GM23338 (cell line): ENCODE results near the gene TBC1D7. TPM values are rescaled to one million over a fixed set of nuclear protein-coding genes. Genes with fewer than 3 reads are reported as not detected.

Experiments
- ATAC-seq: fragments of 200-7000 bp; cut with Tn5 transposase; 3 replicates; pipeline ENCODE4 v1.9.1; 2020
- DNase-seq: peaks from one replicate; pipeline ENCODE4 v3.0.0-alpha.2; 2015; ENCODE audit warnings: low spot score
- H2AFZ ChIP-seq: fragments of 200-600 bp; sonication (generic); 2 replicates; pipeline ENCODE4 v1.8.0; 2016; ENCODE audit warnings: antibody characterized with exemption, mild to moderate bottlenecking, moderate library complexity
- H3F3A ChIP-seq: fragments of 200-600 bp; sonication (generic); replicated peaks from 2 replicates; pipeline ENCODE4 v1.8.0; 2017; ENCODE audit warnings: antibody characterized with exemption, mixed run types, low read depth
- H3K27ac ChIP-seq: fragments of 200-600 bp; sonication (generic); 2 replicates; pipeline ENCODE4 v1.6.1; 2016; ENCODE audit warnings: low read depth
- H3K27me3 ChIP-seq: fragments of 200-600 bp; sonication (generic); 2 replicates; pipeline ENCODE4 v1.8.0; 2016; ENCODE audit warnings: mild to moderate bottlenecking, mixed run types, moderate library complexity; ENCODE audit not compliant: insufficient read depth
- H3K36me3 ChIP-seq: fragments of 200-600 bp; sonication (generic); 2 replicates; pipeline ENCODE4 v1.8.0; 2016; ENCODE audit warnings: mild to moderate bottlenecking; ENCODE audit not compliant: insufficient read depth
- H3K4me1 ChIP-seq: fragments of 200-600 bp; sonication (generic); 2 replicates; pipeline ENCODE4 v1.8.0; 2016; ENCODE audit warnings: mild to moderate bottlenecking, moderate library complexity; ENCODE audit not compliant: insufficient read depth
- H3K4me2 ChIP-seq: fragments of 200-600 bp; sonication (generic); 2 replicates; pipeline ENCODE4 v1.7.1; 2017; ENCODE audit warnings: mixed run types
- H3K4me3 ChIP-seq: fragments of 200-600 bp; sonication (generic); 2 replicates; pipeline ENCODE4 v1.6.1; 2016; ENCODE audit warnings: mixed run types
- H3K79me2 ChIP-seq: fragments of 200-600 bp; sonication (generic); replicated peaks from 2 replicates; pipeline ENCODE4 v1.8.0; 2017; ENCODE audit warnings: mild to moderate bottlenecking; ENCODE audit not compliant: insufficient read depth
- H3K9me2 ChIP-seq: fragments of 200-600 bp; sonication (generic); 2 replicates; pipeline ENCODE4 v1.8.0; 2017; ENCODE audit not compliant: insufficient read depth
- H4K20me1 ChIP-seq: fragments of 200-600 bp; sonication (generic); replicated peaks from 2 replicates; pipeline ENCODE4 v1.8.0; 2017; ENCODE audit warnings: mild to moderate bottlenecking; ENCODE audit not compliant: insufficient read depth
- H3K27ac Mint-ChIP-seq: 2 replicates; pipeline ENCODE4 v1.8.0; 2020; ENCODE audit warnings: inconsistent platforms, mild to moderate bottlenecking, moderate library complexity, mixed read lengths
- H3K27me3 Mint-ChIP-seq: 3 replicates; pipeline ENCODE4 v1.8.0; 2022; ENCODE audit warnings: low read depth, mild to moderate bottlenecking, moderate library complexity, mixed read lengths, inconsistent platforms; ENCODE audit not compliant: insufficient read depth, poor library complexity
- H3K36me3 Mint-ChIP-seq: 3 replicates; pipeline ENCODE4 v1.8.0; 2021; ENCODE audit warnings: low read depth, mild to moderate bottlenecking, inconsistent platforms, moderate library complexity, mixed read lengths
- H3K4me1 Mint-ChIP-seq: 3 replicates; pipeline ENCODE4 v1.8.0; 2020; ENCODE audit warnings: mild to moderate bottlenecking, inconsistent platforms, mixed read lengths
- H3K4me3 Mint-ChIP-seq: 3 replicates; pipeline ENCODE4 v1.8.0; 2021; ENCODE audit warnings: moderate library complexity, mild to moderate bottlenecking, inconsistent platforms, mixed read lengths
- H3K9me3 Mint-ChIP-seq: 3 replicates; pipeline ENCODE4 v1.8.0; 2020; ENCODE audit warnings: moderate library complexity, mild to moderate bottlenecking, inconsistent platforms, mixed read lengths
- CREB1 ChIP-seq: fragments of 250-450 bp; sonication (Bioruptor Pico); IDR thresholded peaks from 2 replicates; pipeline ENCODE4 v1.5.0; 2020; ENCODE audit warnings: low read depth, mild to moderate bottlenecking, moderate library complexity
- CTCF ChIP-seq, 2 experiments: fragments of 200-600 bp in 1 of 2; sonication (generic) in 1 of 2; conservative IDR thresholded peaks; 2 replicates each; pipeline versions ENCODE4 v1.5.1 to v1.6.1; 2016 to 2017; ENCODE audit warnings: antibody characterized with exemption in 2 of 2, low read depth in 2 of 2, mild to moderate bottlenecking in 2 of 2, moderate library complexity in 1 of 2
- EZH2 ChIP-seq: fragments of 200-600 bp; sonication (generic); IDR thresholded peaks from one replicate; pipeline ENCODE4 v1.8.0; 2017; ENCODE audit warnings: antibody characterized with exemption, mild to moderate bottlenecking, low read depth; ENCODE audit not compliant: unreplicated experiment
- EZH2phosphoT487 ChIP-seq: fragments of 200-600 bp; sonication (generic); IDR thresholded peaks from one replicate; pipeline ENCODE4 v1.8.1; 2018; ENCODE audit warnings: antibody characterized with exemption; ENCODE audit not compliant: unreplicated experiment
- NANOG ChIP-seq: IDR thresholded peaks from 2 replicates; pipeline ENCODE4 v1.6.1; 2016; ENCODE audit warnings: antibody characterized with exemption, borderline replicate concordance
- REST ChIP-seq: IDR thresholded peaks from one replicate; pipeline ENCODE4 v1.6.1; 2018; ENCODE audit warnings: antibody characterized with exemption; ENCODE audit not compliant: unreplicated experiment
- STAT1 ChIP-seq: IDR thresholded peaks from one replicate; pipeline ENCODE4 v1.6.1; 2016; ENCODE audit warnings: antibody characterized with exemption; ENCODE audit not compliant: unreplicated experiment
- ZNF114 ChIP-seq: fragments of 250-450 bp; sonication (Bioruptor Pico); IDR thresholded peaks from 2 replicates; pipeline ENCODE4 v1.5.0; 2020; ENCODE audit warnings: mild to moderate bottlenecking, moderate library complexity
- ZNF331 ChIP-seq: fragments of 250-450 bp; sonication (Bioruptor Pico); IDR thresholded peaks from 2 replicates; pipeline ENCODE4 v1.5.0; 2020; ENCODE audit warnings: low read depth, mild to moderate bottlenecking, moderate library complexity
- ZNF462 ChIP-seq: fragments of 250-450 bp; sonication (Bioruptor Pico); IDR thresholded peaks from 2 replicates; pipeline ENCODE4 v1.5.0; 2020; ENCODE audit warnings: mild to moderate bottlenecking, moderate library complexity
- polyA plus RNA-seq: library from polyadenylated mRNA; unstranded; fragments of >200 nt; fragmentation: Nextera tagmentation; extraction: Ambion mirVana; gene quantifications from 2 replicates; pipeline ENCODE4 v1.2.1, GENCODE V29; 2016
- total RNA-seq: library from RNA; depleted of rRNA; stranded (reverse); fragments of >200 nt; shearing (Covaris generic); gene quantifications from 2 replicates; pipeline ENCODE4 v1.2.3, GENCODE V29; 2014

TBC1D7 gene
- total and polyA plus RNA-seq, 2 experiments from 2014 or later = 62.0 to 70.4 TPM

- no peak overlapping the region for H3K4me2 ChIP-seq
- no peaks in the 10 kb centered on the region for H4K20me1 ChIP-seq
- H2AFZ ChIP-seq = no peak overlapping the region
- ATAC-seq (no peak), DNase-seq (no peak)
- peaks cover 12% of the 10 kb centered on the region for H3K36me3 ChIP-seq
- H3K27me3 ChIP-seq = no peaks in the 10 kb centered on the region
- Mint-ChIP-seq H3K4me1 (no peaks in the 10 kb centered on the region; the same call in 2 of the 3 replicates), H3K27ac (no peak overlapping the region), H3K4me3 (no peak overlapping the region), H3K9me3 (peaks cover 30% of the 10 kb centered on the region), H3K27me3 (peaks cover 11% of the 10 kb centered on the region), H3K36me3 (peaks cover 90% of the 10 kb centered on the region)
- H3K4me1 ChIP-seq = no peaks in the 10 kb centered on the region
- no peaks in the 10 kb centered on the region for H3K9me2 ChIP-seq
- no peak for TF ChIP-seq NANOG
- no peak for TF ChIP-seq ZNF462 (CRISPR knock-in tag)
- no peak for TF ChIP-seq EZH2phosphoT487
- TF ChIP-seq REST = no peak
- no peak for TF ChIP-seq CREB1 (CRISPR knock-in tag)
- TF ChIP-seq ZNF331 (CRISPR knock-in tag) = no peak
- TF ChIP-seq CTCF (conservative IDR thresholded peaks at IDR 0.05; ENCODE audit: low read depth in 2 of 2) = no peak
- no peak for TF ChIP-seq STAT1
- TF ChIP-seq ZNF114 (CRISPR knock-in tag) = no peak
- no peak for TF ChIP-seq EZH2
- H3F3A ChIP-seq = no peaks in the 10 kb centered on the region
- no peak overlapping the region for H3K27ac ChIP-seq
- H3K79me2 ChIP-seq = no peaks in the 10 kb centered on the region
- H3K4me3 ChIP-seq = no peak overlapping the region
Measured at GRCh38 chr6:13290335-13290734, 38.0 kb downstream of the TBC1D7 start.
